Testis (tissue), 2 donors: ENCODE data around the gene TMEM253.

Source experiments
- POLR2A ChIP-seq: fragments of 450-650 bp; IDR thresholded peaks from one replicate; pipeline ENCODE4 v1.6.1; 2017; ENCODE audit warnings: antibody characterized with exemption, mild to moderate bottlenecking, moderate library complexity
- TF ChIP-seq, protein P1 (sequence below), 3 experiments: fragments of 450-650 bp in 2 of 3; fragments of 200-600 bp in 1 of 3; sonication (generic) in 1 of 3; IDR thresholded peaks; one replicate each; pipeline ENCODE4 v1.5.1; 2016 to 2019; ENCODE audit warnings: antibody characterized with exemption in 3 of 3, mild to moderate bottlenecking in 2 of 3, moderate library complexity in 1 of 3

DNA sequence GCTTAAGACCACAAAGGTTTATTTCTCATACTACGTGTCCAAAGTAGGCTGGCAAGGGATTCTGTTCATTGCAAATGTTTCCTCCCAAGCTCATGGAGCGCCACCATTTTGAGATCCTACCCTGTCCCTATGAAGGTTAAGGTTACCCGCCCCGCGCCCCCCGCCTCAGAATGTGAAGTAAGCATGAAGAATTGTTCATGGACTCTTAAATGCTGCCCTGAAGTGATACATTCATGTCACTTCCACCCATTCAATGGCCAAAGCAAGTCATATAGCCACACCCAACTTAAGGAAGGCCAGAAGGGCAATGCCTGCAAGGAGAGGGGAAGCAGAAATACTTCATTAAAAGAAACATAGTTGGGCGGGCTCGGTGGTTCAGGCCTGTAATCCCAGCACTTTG is 4.2 kb downstream of the TMEM253 start:
- TF ChIP-seq, protein P1, sequence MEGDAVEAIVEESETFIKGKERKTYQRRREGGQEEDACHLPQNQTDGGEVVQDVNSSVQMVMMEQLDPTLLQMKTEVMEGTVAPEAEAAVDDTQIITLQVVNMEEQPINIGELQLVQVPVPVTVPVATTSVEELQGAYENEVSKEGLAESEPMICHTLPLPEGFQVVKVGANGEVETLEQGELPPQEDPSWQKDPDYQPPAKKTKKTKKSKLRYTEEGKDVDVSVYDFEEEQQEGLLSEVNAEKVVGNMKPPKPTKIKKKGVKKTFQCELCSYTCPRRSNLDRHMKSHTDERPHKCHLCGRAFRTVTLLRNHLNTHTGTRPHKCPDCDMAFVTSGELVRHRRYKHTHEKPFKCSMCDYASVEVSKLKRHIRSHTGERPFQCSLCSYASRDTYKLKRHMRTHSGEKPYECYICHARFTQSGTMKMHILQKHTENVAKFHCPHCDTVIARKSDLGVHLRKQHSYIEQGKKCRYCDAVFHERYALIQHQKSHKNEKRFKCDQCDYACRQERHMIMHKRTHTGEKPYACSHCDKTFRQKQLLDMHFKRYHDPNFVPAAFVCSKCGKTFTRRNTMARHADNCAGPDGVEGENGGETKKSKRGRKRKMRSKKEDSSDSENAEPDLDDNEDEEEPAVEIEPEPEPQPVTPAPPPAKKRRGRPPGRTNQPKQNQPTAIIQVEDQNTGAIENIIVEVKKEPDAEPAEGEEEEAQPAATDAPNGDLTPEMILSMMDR (IDR thresholded peaks at IDR 0.05): no peak
- TF ChIP-seq POLR2A: no peak
